ENCODE results near the gene ERP44. TPM values are rescaled to one million over a fixed set of nuclear protein-coding genes. Genes with fewer than 3 reads are reported as not detected.
A peak's percentile ranks its signal among the peaks of the same experiment; 100 is the strongest.
"Not testable (repeated sequence)": the region's sequence is repeated elsewhere in the genome, so short reads cannot be mapped to it uniquely, and the experiment has no call there.

The ERP44 gene
- total and polyA plus RNA-seq, 7 experiments from 2014 or later: 9.8 to 38.2 (median 16.0) TPM

GRCh38 chr9:100096378-100096916 lies 2.4 kb downstream of the ERP44 start:
- no peak overlapping the region for H3K27ac ChIP-seq (ENCODE audit: low read depth, low read length)
- ChIA-PET CTCF (interaction anchor here (0.7 kb wide), 1 partner anchor 114 kb away, joined by 3 read pairs; no protein-coding TSS in a partner anchor), POLR2A (no interaction called here)
- Mint-ChIP-seq H3K27ac (peak overlapping the region in 1 of 9 donors; percentile 59), H3K36me3 (peaks cover 0 to 4% (median 0%) of the 10 kb centered on the region in 5 donors), H3K4me1 (peaks cover 45 to 79% (median 68%) of the 10 kb centered on the region in 7 donors), H3K9me3 (no peaks in the 10 kb centered on the region), H3K27me3 (no peaks in the 10 kb centered on the region), H3K4me3 (peak overlapping the region in 8 of 10 donors; percentile 3 to 70 (median 47))
- intact Hi-C loops (cut with micrococcal nuclease): loop anchor here (5.0 kb wide), 4 partner anchors 226 to 1301 kb away; partner anchors contain the start of genes MRPL50 (in 1 of the 2) and ZNF189 (in 1 of the 2)
- no peaks in the 10 kb centered on the region for H3K27me3 ChIP-seq (ENCODE audit: control insufficient read depth in 2 of 2, insufficient read depth in 2 of 2, low read length in 2 of 2)
- ATAC-seq (no peak), DNase-seq (no peak)
- no peaks in the 10 kb centered on the region for H3K9me3 ChIP-seq (ENCODE audit: control insufficient read depth in 2 of 3, low read length in 3 of 3)
- no peak overlapping the region for H3K4me3 ChIP-seq (ENCODE audit: low read length)
- peaks cover 0 to 9% (median 3%) of the 10 kb centered on the region in 3 experiments for H3K36me3 ChIP-seq (ENCODE audit: control insufficient read depth in 2 of 3, insufficient read depth in 3 of 3, low read length in 3 of 3)
- peaks cover 22 to 25% of the 10 kb centered on the region in 2 donors for H3K4me1 ChIP-seq (ENCODE audit: control insufficient read depth in 2 of 2, insufficient read depth in 2 of 2, low read length in 2 of 2)

- H3K9me3 Mint-ChIP-seq; H3K36me3 ChIP-seq (ENCODE audit: control insufficient read depth in 2 of 3, insufficient read depth in 3 of 3, low read length in 3 of 3); H3K27me3 Mint-ChIP-seq; H3K4me3 Mint-ChIP-seq; H3K27ac ChIP-seq (ENCODE audit: low read depth, low read length); H3K27ac Mint-ChIP-seq; intact Hi-C loops (cut with micrococcal nuclease); H3K36me3 Mint-ChIP-seq; H3K27me3 ChIP-seq (ENCODE audit: control insufficient read depth in 2 of 2, insufficient read depth in 2 of 2, low read length in 2 of 2); ATAC-seq; H3K4me3 ChIP-seq (ENCODE audit: low read length); DNase-seq; H3K9me3 ChIP-seq (ENCODE audit: control insufficient read depth in 2 of 3, low read length in 3 of 3): not testable (repeated sequence)
- ChIA-PET CTCF (interaction anchor here (0.5 kb wide), 1 partner anchor 1566 kb away, joined by 3 read pairs; no protein-coding TSS in a partner anchor), POLR2A (interaction anchor here (0.9 kb wide), 1 partner anchor 10 kb away, joined by 4 read pairs; no protein-coding TSS in a partner anchor)
- H3K4me1 Mint-ChIP-seq: peaks cover 40 to 78% (median 65%) of the 10 kb centered on the region in 7 donors
- peaks cover 13 to 16% of the 10 kb centered on the region in 2 donors for H3K4me1 ChIP-seq (ENCODE audit: control insufficient read depth in 2 of 2, insufficient read depth in 2 of 2, low read length in 2 of 2)
These were observed 4.4 kb downstream of the ERP44 start for GRCh38 chr9:100094411-100094810.

GRCh38 chr9:100092066-100092465 lies 6.7 kb downstream of the ERP44 start:
- intact Hi-C loops (cut with micrococcal nuclease): no loop called here
- peaks cover 0 to 4% (median 0%) of the 10 kb centered on the region in 5 donors for H3K36me3 Mint-ChIP-seq
- no peak for ATAC-seq
- H3K27me3 Mint-ChIP-seq: no peaks in the 10 kb centered on the region
- Histone ChIP-seq H3K4me3 (ENCODE audit: low read length) (no peak overlapping the region), H3K36me3 (ENCODE audit: control insufficient read depth in 2 of 3, insufficient read depth in 3 of 3, low read length in 3 of 3) (no peaks in the 10 kb centered on the region), H3K4me1 (ENCODE audit: control insufficient read depth in 2 of 2, insufficient read depth in 2 of 2, low read length in 2 of 2) (peaks cover 3 to 17% of the 10 kb centered on the region in 2 donors), H3K27me3 (ENCODE audit: control insufficient read depth in 2 of 2, insufficient read depth in 2 of 2, low read length in 2 of 2) (no peaks in the 10 kb centered on the region), H3K27ac (ENCODE audit: low read depth, low read length) (no peak overlapping the region), H3K9me3 (ENCODE audit: control insufficient read depth in 2 of 3, low read length in 3 of 3) (no peaks in the 10 kb centered on the region)
- DNase-seq: no peak
- H3K4me1 Mint-ChIP-seq: peaks cover 48 to 82% (median 75%) of the 10 kb centered on the region in 7 donors
- no peaks in the 10 kb centered on the region for H3K9me3 Mint-ChIP-seq
- peak overlapping the region in 1 of 10 donors; percentile 17 for H3K4me3 Mint-ChIP-seq
- ChIA-PET CTCF (no interaction called here), POLR2A (no interaction called here)
- H3K27ac Mint-ChIP-seq: peak overlapping the region in 1 of 9 donors; percentile 15

GRCh38 chr9:100091650-100092049 lies 7.2 kb downstream of the ERP44 start:
- Histone ChIP-seq H3K9me3 (ENCODE audit: control insufficient read depth in 2 of 3, low read length in 3 of 3) (no peaks in the 10 kb centered on the region), H3K27me3 (ENCODE audit: control insufficient read depth in 2 of 2, insufficient read depth in 2 of 2, low read length in 2 of 2) (no peaks in the 10 kb centered on the region), H3K4me1 (ENCODE audit: control insufficient read depth in 2 of 2, insufficient read depth in 2 of 2, low read length in 2 of 2) (peaks cover 3 to 18% of the 10 kb centered on the region in 2 donors), H3K27ac (ENCODE audit: low read depth, low read length) (no peak overlapping the region), H3K4me3 (ENCODE audit: low read length) (no peak overlapping the region), H3K36me3 (ENCODE audit: control insufficient read depth in 2 of 3, insufficient read depth in 3 of 3, low read length in 3 of 3) (no peaks in the 10 kb centered on the region)
- H3K27me3 Mint-ChIP-seq: no peaks in the 10 kb centered on the region
- H3K9me3 Mint-ChIP-seq: no peaks in the 10 kb centered on the region
- H3K4me3 Mint-ChIP-seq: peak overlapping the region in 1 of 10 donors; percentile 36
- ChIA-PET CTCF (no interaction called here), POLR2A (no interaction called here)
- peaks cover 48 to 83% (median 76%) of the 10 kb centered on the region in 7 donors for H3K4me1 Mint-ChIP-seq
- no peak for DNase-seq
- peaks cover 0 to 4% (median 0%) of the 10 kb centered on the region in 5 donors for H3K36me3 Mint-ChIP-seq
- ATAC-seq: no peak
- intact Hi-C loops (cut with micrococcal nuclease): no loop called here
- H3K27ac Mint-ChIP-seq: peak overlapping the region in 1 of 9 donors; percentile 27

GRCh38 chr9:100090880-100091279 lies 7.9 kb downstream of the ERP44 start:
- Mint-ChIP-seq H3K4me3 (no peak overlapping the region), H3K36me3 (peaks cover 0 to 4% (median 0%) of the 10 kb centered on the region in 5 donors), H3K27me3 (no peaks in the 10 kb centered on the region), H3K4me1 (peaks cover 48 to 83% (median 76%) of the 10 kb centered on the region in 7 donors), H3K9me3 (no peaks in the 10 kb centered on the region), H3K27ac (no peak overlapping the region)
- no peak overlapping the region for H3K4me3 ChIP-seq (ENCODE audit: low read length)
- CTCF ChIA-PET: no interaction called here
- intact Hi-C loops (cut with micrococcal nuclease): no loop called here
- POLR2A ChIA-PET: no interaction called here
- H3K27ac ChIP-seq (ENCODE audit: low read depth, low read length): no peak overlapping the region
- no peaks in the 10 kb centered on the region for H3K36me3 ChIP-seq (ENCODE audit: control insufficient read depth in 2 of 3, insufficient read depth in 3 of 3, low read length in 3 of 3)
- H3K4me1 ChIP-seq (ENCODE audit: control insufficient read depth in 2 of 2, insufficient read depth in 2 of 2, low read length in 2 of 2): peaks cover 11 to 21% of the 10 kb centered on the region in 2 donors
- H3K27me3 ChIP-seq (ENCODE audit: control insufficient read depth in 2 of 2, insufficient read depth in 2 of 2, low read length in 2 of 2): no peaks in the 10 kb centered on the region
- no peak for ATAC-seq
- no peaks in the 10 kb centered on the region for H3K9me3 ChIP-seq (ENCODE audit: control insufficient read depth in 2 of 3, low read length in 3 of 3)
- DNase-seq: no peak

- Histone ChIP-seq H3K27ac (ENCODE audit: low read depth, low read length) (no peak overlapping the region), H3K4me3 (ENCODE audit: low read length) (no peak overlapping the region), H3K36me3 (ENCODE audit: control insufficient read depth in 2 of 3, insufficient read depth in 3 of 3, low read length in 3 of 3) (no peaks in the 10 kb centered on the region), H3K4me1 (ENCODE audit: control insufficient read depth in 2 of 2, insufficient read depth in 2 of 2, low read length in 2 of 2) (peaks cover 30 to 34% of the 10 kb centered on the region in 2 donors), H3K27me3 (ENCODE audit: control insufficient read depth in 2 of 2, insufficient read depth in 2 of 2, low read length in 2 of 2) (no peaks in the 10 kb centered on the region), H3K9me3 (ENCODE audit: control insufficient read depth in 2 of 3, low read length in 3 of 3) (no peaks in the 10 kb centered on the region)
- intact Hi-C loops (cut with micrococcal nuclease): no loop called here
- ChIA-PET CTCF (no interaction called here), POLR2A (no interaction called here)
- Mint-ChIP-seq H3K36me3 (no peaks in the 10 kb centered on the region), H3K9me3 (no peaks in the 10 kb centered on the region), H3K27me3 (no peaks in the 10 kb centered on the region), H3K4me1 (peaks cover 51 to 86% (median 79%) of the 10 kb centered on the region in 7 donors), H3K4me3 (peak overlapping the region in 6 of 10 donors; percentile 12 to 60 (median 42)), H3K27ac (peak overlapping the region in 3 of 9 donors; percentile 65 to 74 (median 69))
- ATAC-seq: no peak
- no peak for DNase-seq
These were observed 10.6 kb downstream of the ERP44 start for GRCh38 chr9:100088202-100088601.

- POLR2A ChIA-PET: interaction anchor here (0.6 to 1.3 kb wide), 2 partner anchors 11 to 510 kb away, joined by 3 to 4 read pairs; no protein-coding TSS in a partner anchor
- intact Hi-C loops (cut with micrococcal nuclease): no loop called here
These were observed 11.6 kb downstream of the ERP44 start for GRCh38 chr9:100087218-100087617.

More at GRCh38 chr9:100087218-100087617, 11.6 kb downstream of the ERP44 start:
- peak overlapping the region in 4 of 10 donors; percentile 2 to 49 (median 32) for H3K4me3 Mint-ChIP-seq
- peak overlapping the region in 1 of 9 donors; percentile 65 for H3K27ac Mint-ChIP-seq
- CTCF ChIA-PET: no interaction called here
- Histone ChIP-seq H3K4me3 (ENCODE audit: low read length) (no peak overlapping the region), H3K27ac (ENCODE audit: low read depth, low read length) (no peak overlapping the region), H3K27me3 (ENCODE audit: control insufficient read depth in 2 of 2, insufficient read depth in 2 of 2, low read length in 2 of 2) (no peaks in the 10 kb centered on the region), H3K4me1 (ENCODE audit: control insufficient read depth in 2 of 2, insufficient read depth in 2 of 2, low read length in 2 of 2) (peaks cover 38 to 43% of the 10 kb centered on the region in 2 donors), H3K9me3 (ENCODE audit: control insufficient read depth in 2 of 3, low read length in 3 of 3) (no peaks in the 10 kb centered on the region), H3K36me3 (ENCODE audit: control insufficient read depth in 2 of 3, insufficient read depth in 3 of 3, low read length in 3 of 3) (no peaks in the 10 kb centered on the region)
- ATAC-seq (peak; percentile 41), DNase-seq (no peak)
- no peaks in the 10 kb centered on the region for H3K27me3 Mint-ChIP-seq
- H3K9me3 Mint-ChIP-seq: no peaks in the 10 kb centered on the region
- H3K36me3 Mint-ChIP-seq: no peaks in the 10 kb centered on the region
- peaks cover 55 to 86% (median 79%) of the 10 kb centered on the region in 7 donors for H3K4me1 Mint-ChIP-seq

All from naive thymus-derived CD4-positive, alpha-beta T cell (primary cell).